ENCODE measurements around the gene SLIT1.

The SLIT1 gene

DNA sequence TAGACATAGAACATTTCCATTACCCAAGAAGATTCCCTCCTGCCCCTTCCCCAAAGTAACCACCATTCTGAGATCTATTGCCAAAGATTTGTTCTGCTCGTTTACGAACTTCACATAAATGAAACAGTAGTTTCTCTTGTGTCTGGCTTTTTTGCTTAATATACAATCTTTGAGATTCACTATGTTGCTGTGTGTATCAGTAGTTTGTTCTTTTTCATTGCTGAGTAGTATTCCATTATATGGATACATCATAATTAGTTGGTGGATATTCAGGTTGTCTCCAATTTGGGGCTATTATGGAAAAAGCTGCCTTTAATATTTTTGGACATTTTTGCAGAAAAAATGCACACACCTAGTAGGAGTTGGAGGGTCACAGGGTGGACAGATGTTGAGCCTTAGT is 124.3 kb downstream of the SLIT1 start:
- DNase-seq = no peak

- DNase-seq = no peak
These were observed 125.2 kb downstream of the SLIT1 start for GRCh38 chr10:97060441-97061084.

- DNase-seq = no peak
These were observed 125.9 kb downstream of the SLIT1 start for GRCh38 chr10:97059872-97060205.

- DNase-seq = no peak
These were observed 126.5 kb downstream of the SLIT1 start for GRCh38 chr10:97059006-97059871.

- no peak for DNase-seq
These were observed 127.2 kb downstream of the SLIT1 start for GRCh38 chr10:97058521-97058920.

GRCh38 chr10:97057491-97058235 is 128.1 kb downstream of the SLIT1 start:
- no peak for DNase-seq

DNA sequence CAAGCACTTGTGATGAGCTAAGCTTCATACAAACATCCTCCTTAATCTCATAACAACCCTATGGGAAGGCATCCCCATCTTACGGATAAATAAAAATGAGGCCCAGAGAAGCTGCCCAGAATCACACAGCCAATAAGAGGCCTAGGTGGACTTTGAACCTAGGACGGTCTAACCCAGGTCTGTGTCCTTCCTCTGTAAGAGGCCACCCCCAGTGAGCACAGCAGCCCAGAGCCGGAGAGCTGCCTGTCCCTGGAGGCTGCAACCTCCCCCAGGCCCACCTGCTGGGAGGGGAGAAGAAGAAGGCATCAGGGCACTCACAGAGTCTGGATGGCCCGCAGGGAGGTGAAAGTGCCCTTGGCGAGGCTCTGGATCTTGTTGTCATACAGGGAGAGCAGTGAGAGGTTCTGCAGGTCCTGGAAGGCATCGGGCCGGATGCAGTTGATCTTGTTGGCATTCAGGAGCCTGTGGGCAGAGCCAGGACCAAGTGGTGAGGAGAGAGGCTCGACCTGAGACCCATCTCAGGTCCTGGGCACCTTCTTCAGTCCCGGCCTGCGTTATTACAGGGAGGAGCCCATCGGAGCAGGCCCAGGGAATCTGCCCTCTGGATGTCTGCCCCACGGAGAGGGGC is 129.6 kb downstream of the SLIT1 start:
- DNase-seq = no peak

DNA sequence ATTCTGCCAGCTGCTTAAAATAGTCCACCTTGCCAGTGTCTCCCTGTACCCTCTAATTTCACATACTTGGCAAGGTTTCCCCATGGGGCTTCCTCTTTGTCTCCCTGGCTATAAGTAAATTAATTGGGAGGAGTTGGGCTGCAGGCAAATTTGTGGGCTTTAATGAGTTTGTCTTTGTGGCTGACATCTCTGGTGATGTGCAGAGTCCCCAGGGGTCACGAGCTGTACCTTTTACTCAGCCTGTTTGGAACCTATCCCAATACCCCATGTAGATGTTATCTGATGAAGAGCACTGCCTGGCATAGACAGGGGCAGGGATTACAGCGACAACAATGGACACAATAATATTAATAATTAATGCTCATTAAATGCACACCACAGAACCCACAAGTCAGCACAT is 132.5 kb downstream of the SLIT1 start:
- DNase-seq = no peak

- no peak for DNase-seq
These were observed 134.7 kb downstream of the SLIT1 start for GRCh38 chr10:97050956-97051496.

DNA sequence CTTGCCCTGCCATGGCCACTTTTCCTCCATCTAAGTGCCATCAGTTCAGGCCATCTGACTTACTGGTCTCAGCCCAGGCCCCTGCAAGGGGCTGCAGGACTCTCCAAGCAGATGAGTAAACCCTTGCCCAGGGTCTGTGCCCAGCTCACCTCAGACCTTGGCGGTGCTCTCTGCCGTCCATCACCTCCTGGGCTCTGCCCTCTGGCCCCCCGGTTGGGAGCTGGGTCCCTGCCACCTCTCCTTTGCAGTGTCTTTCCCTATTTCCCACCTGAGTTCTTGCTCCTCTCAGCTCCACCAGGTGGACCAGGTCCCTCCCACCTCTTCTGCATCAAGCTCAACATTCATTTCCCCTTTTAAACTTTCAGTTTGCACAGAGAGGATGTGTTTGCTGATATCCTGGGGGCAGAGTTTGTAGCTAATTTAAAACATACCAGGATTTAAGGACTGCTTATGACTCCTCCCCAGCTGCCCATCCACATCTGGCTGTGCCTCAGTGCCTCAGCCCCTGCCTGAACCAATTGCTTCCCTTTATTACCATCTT is 135.5 kb downstream of the SLIT1 start:
- no peak for DNase-seq

DNA sequence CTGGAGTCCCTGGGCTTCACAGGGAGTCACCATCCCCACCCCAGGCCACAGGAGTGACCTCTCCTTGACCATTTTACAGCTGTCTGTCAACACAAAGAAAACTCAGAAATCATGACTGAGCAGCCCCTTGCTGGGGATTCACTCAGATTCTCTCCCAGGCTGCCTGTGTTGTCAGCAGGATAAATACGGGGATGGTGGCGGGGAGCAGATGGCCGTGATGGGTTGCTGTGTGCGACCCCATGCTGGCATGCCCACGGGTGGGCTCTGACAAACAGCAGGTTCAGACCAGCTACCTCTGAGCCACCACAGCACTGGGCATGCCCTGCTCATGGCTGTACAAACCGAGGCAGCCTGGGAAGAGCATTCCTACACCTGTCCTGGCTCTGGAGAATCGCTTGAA is 136.1 kb downstream of the SLIT1 start:
- DNase-seq = no peak

DNA sequence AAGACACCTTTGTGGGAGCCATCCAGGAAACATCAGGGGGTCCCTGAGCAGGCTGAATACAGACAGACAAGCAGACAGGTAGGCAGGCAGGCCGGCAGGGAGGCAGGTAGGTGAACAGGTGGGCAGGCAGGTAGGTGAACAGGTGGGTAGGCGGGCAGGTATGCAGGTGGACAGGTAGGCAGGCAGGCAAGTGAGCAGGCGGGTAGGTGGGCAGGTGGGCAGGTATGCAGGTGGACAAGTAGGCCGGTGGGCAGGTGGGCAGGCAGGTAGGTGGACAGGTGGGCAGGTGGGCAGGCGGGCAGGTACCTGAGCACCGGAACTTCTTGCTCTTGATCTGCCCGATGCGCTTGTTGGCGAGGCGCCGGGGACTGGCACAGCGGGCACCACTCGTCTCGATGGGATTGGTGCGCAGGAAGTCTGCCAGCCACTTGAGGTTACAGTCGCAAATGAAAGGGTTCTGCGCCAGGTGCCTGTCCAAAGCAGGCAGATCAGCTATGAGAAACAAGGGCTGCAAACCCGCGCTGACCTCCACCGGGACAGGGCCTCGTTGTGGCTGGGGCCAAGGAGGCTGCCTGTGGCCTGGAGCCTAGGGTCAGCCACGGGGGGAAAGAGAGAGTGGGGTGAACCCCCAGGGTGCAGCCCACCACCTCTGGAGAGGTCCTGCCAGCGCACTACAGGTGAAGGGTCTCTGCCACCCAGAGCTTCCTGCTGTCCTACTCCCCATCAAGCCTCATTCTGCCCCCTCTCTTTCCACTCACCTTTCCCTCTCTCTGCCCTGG is 136.9 kb downstream of the SLIT1 start:
- no peak for DNase-seq

- no peak for DNase-seq
These were observed 138.0 kb downstream of the SLIT1 start for GRCh38 chr10:97047788-97048187.

DNA sequence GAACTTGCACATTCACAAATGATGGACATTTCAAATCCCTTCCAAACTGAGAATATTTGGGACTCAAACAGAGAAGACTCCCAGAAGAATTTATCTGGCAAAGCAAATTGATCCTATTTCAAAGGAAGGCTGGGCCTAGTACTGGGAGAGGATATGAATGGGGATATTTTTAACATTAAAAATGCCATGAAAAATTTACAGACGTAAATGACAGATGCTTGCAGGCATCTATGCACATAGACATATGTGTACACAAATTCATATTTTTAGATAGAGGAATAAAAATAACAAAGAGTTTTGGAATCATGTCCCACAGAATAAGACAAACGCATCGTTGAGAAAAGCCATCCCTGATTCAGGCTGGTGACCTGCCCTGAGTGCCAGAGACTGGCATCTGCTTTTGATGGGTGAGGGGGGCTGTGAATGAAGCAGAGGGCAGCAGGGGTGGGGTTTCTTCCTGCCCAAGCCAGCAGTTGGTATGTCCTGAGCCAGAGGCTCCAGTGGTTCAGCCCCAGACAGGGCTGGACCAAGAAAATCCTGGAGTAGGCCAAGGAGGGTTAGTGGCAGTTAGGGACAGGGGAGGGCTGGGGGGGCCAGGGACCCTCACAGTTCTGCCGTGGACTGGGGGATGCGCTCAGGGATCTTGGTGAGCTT is 138.5 kb downstream of the SLIT1 start:
- no peak for DNase-seq

GRCh38 chr10:97046456-97047082 is 139.2 kb downstream of the SLIT1 start:
- no peak for DNase-seq

DNA sequence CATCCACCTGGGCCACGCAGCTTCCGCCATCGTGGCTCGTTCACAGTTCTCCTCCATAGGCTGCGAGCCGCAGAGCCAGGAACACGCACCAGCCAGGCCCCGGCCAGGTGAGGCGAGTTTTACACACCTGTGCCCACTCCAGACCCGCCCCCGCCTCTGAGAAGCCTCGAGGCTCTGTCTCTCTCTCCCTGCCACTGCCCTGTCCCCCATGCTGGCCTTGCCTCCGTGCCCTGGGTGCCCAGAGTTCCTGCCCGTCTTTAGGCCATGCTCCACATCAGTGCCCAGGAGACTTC is 142.2 kb downstream of the SLIT1 start:
- DNase-seq = no peak

GRCh38 chr10:97042716-97043562 is 142.8 kb downstream of the SLIT1 start:
- DNase-seq = no peak

- DNase-seq = no peak
These were observed 143.7 kb downstream of the SLIT1 start for GRCh38 chr10:97042081-97042480.

- DNase-seq = no peak
These were observed 145.1 kb downstream of the SLIT1 start for GRCh38 chr10:97040706-97041105.

GRCh38 chr10:97040248-97040584 is 145.5 kb downstream of the SLIT1 start:
- DNase-seq = no peak

All from activated naive CD4-positive, alpha-beta T cell (primary cell).